Mesendoderm (in vitro differentiated cells): ENCODE measurements around the gene CLSTN2.

Source experiments
- DNase-seq: peaks from one replicate; pipeline ENCODE4 v3.0.0; 2013
- H2AK5ac ChIP-seq: 2 replicates; pipeline ENCODE4 v1.6.1; 2013; ENCODE audit warnings: low read length, inconsistent platforms
- H2BK120ac ChIP-seq: 2 replicates; pipeline ENCODE4 v1.6.1; 2013; ENCODE audit warnings: low read depth, mild to moderate bottlenecking, low read length, moderate library complexity, mixed read lengths
- H2BK15ac ChIP-seq: replicated peaks from 2 replicates; pipeline ENCODE4 v1.6.1; 2013; ENCODE audit warnings: low read depth, mild to moderate bottlenecking, moderate library complexity
- H2BK5ac ChIP-seq: 2 replicates; pipeline ENCODE4 v1.6.1; 2013; ENCODE audit warnings: low read length, inconsistent platforms
- H3K18ac ChIP-seq: 2 replicates; pipeline ENCODE4 v1.6.1; 2013; ENCODE audit warnings: mild to moderate bottlenecking, low read length, mixed read lengths
- H3K23ac ChIP-seq: one replicate; pipeline ENCODE4 v1.6.1; 2013; ENCODE audit warnings: low read length
- H3K27ac ChIP-seq: 2 replicates; pipeline ENCODE4 v1.5.1; 2013; ENCODE audit warnings: low read depth, mild to moderate bottlenecking, inconsistent platforms, low read length, moderate library complexity
- H3K27me3 ChIP-seq: 2 replicates; pipeline ENCODE4 v1.6.1; 2013; ENCODE audit warnings: low read length, control low read depth, mild to moderate bottlenecking, inconsistent platforms; ENCODE audit not compliant: insufficient read depth, poor library complexity
- H3K36me3 ChIP-seq: 2 replicates; pipeline ENCODE4 v1.6.1; 2013; ENCODE audit warnings: low read length, inconsistent platforms; ENCODE audit not compliant: control insufficient read depth, insufficient read depth
- H3K4ac ChIP-seq: one replicate; pipeline ENCODE4 v1.6.1; 2013; ENCODE audit warnings: low read depth, mild to moderate bottlenecking, low read length, moderate library complexity
- H3K4me1 ChIP-seq: 2 replicates; pipeline ENCODE4 v1.6.1; 2013; ENCODE audit warnings: low read depth, low read length, inconsistent platforms; ENCODE audit not compliant: control insufficient read depth
- H3K4me2 ChIP-seq: 2 replicates; pipeline ENCODE4 v1.6.1; 2013; ENCODE audit warnings: low read length
- H3K4me3 ChIP-seq: 2 replicates; pipeline ENCODE4 v1.5.1; 2013; ENCODE audit warnings: mild to moderate bottlenecking, low read length
- H3K56ac ChIP-seq: one replicate; pipeline ENCODE4 v1.6.1; 2013; ENCODE audit warnings: low read length
- H3K79me1 ChIP-seq: 2 replicates; pipeline ENCODE4 v1.6.1; 2013; ENCODE audit warnings: low read length, inconsistent platforms
- H3K79me2 ChIP-seq: 2 replicates; pipeline ENCODE4 v1.6.1; 2013; ENCODE audit warnings: mild to moderate bottlenecking, low read length; ENCODE audit not compliant: control insufficient read depth, insufficient read depth
- H3K9ac ChIP-seq: 2 replicates; pipeline ENCODE4 v1.6.1; 2013; ENCODE audit warnings: low read length, inconsistent platforms
- H4K5ac ChIP-seq: one replicate; pipeline ENCODE4 v1.6.1; 2013; ENCODE audit warnings: low read length
- H4K8ac ChIP-seq: one replicate; pipeline ENCODE4 v1.6.1; 2013; ENCODE audit warnings: low read depth, mild to moderate bottlenecking, control low read depth, low read length, moderate library complexity
- WGBS: extraction: QIAGEN DNeasy Blood & Tissue Kit; methylation state at CpG from one replicate; pipeline ENCODE4 v1.1.7; 2013; ENCODE audit warnings: low lambda C conversion rate, missing lambda C conversion rate; ENCODE audit not compliant: insufficient coverage; ENCODE audit errors: extremely low coverage; 5-methylcytosine and 5-hydroxymethylcytosine counted together

The CLSTN2 gene

DNA sequence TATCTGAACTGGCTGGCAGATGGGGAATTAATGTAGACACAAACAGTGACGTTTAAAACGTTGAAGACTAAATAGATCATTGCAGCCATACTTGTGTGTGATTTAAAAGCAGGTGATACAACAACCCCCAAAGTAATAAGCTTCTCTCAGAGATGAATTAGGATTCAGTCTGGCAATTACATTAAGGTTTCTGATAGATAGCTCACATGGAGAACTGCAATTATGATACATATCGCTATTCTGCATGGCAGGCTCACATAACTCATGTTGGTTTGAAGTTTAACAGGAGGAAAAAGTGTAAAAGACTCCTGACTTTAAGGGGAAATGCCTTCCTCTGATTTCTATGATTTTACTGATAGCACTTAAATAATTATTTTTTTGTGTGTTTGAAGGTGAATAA is 196.9 kb downstream of the CLSTN2 start:
- H2AK5ac ChIP-seq = no peak overlapping the region
- H2BK120ac ChIP-seq = no peak overlapping the region
- no peak overlapping the region for H3K4ac ChIP-seq
- H2BK5ac ChIP-seq = no peak overlapping the region
- no peak overlapping the region for H4K8ac ChIP-seq
- H3K18ac ChIP-seq = no peak overlapping the region
- H3K4me2 ChIP-seq = no peak overlapping the region
- H3K9ac ChIP-seq = no peak overlapping the region
- H3K4me3 ChIP-seq = no peak overlapping the region
- no peak overlapping the region for H3K27ac ChIP-seq
- no peaks in the 10 kb centered on the region for H3K36me3 ChIP-seq
- WGBS = no CpG with 5 or more reads among the region's 3 CpGs
- no peaks in the 10 kb centered on the region for H3K4me1 ChIP-seq
- H3K56ac ChIP-seq = no peak overlapping the region
- H3K79me1 ChIP-seq = no peaks in the 10 kb centered on the region
- H3K79me2 ChIP-seq = no peaks in the 10 kb centered on the region
- no peaks in the 10 kb centered on the region for H3K27me3 ChIP-seq
- H4K5ac ChIP-seq = no peak overlapping the region
- DNase-seq = no peak
- H2BK15ac ChIP-seq = no peak overlapping the region
- no peak overlapping the region for H3K23ac ChIP-seq

DNA sequence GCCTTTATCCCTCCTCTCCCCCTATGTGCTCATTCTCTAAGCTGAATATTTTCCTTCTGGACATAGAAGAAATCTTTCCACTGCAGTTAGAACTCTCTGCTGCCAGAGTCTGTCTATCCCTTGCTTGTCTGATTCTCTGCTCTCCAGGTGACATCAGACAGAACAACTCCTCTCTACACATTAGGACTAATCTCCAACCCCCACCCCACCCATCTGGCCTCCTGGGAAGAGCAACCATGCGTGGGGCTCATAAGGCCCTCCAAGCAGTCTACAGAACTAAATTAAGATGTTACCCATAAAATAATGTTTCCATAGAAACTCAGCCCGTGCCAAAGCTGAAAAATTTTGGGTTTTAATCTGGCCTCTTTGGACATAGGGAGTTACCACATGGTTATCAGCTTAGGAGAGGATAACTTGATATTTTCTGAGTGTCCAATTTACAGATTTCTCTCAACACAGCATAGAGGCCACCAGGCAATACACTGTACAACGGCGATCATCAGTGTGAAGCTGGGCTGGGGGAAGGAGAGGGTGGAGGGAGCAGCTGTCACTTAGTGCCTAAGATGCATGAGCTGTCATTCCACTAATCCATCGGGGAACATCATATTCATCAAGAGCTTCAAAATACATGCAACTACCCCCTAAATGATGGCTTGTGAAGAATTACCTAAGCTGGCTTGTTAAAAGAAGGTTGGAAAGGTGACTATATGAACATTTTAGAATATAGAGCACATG is 199.4 kb downstream of the CLSTN2 start:
- no peaks in the 10 kb centered on the region for H3K36me3 ChIP-seq
- H4K5ac ChIP-seq = no peak overlapping the region
- no peaks in the 10 kb centered on the region for H3K79me2 ChIP-seq
- DNase-seq = no peak
- WGBS = no CpG with 5 or more reads among the region's 5 CpGs
- H3K4me3 ChIP-seq = no peak overlapping the region
- no peaks in the 10 kb centered on the region for H3K79me1 ChIP-seq
- H3K4me2 ChIP-seq = no peak overlapping the region
- no peak overlapping the region for H3K23ac ChIP-seq
- no peak overlapping the region for H4K8ac ChIP-seq
- no peak overlapping the region for H2AK5ac ChIP-seq
- H2BK15ac ChIP-seq = no peak overlapping the region
- no peak overlapping the region for H3K18ac ChIP-seq
- H3K27me3 ChIP-seq = no peaks in the 10 kb centered on the region
- no peak overlapping the region for H3K56ac ChIP-seq
- H3K27ac ChIP-seq = no peak overlapping the region
- H3K4me1 ChIP-seq = no peaks in the 10 kb centered on the region
- no peak overlapping the region for H2BK120ac ChIP-seq
- no peak overlapping the region for H3K4ac ChIP-seq
- no peak overlapping the region for H3K9ac ChIP-seq
- no peak overlapping the region for H2BK5ac ChIP-seq

DNA sequence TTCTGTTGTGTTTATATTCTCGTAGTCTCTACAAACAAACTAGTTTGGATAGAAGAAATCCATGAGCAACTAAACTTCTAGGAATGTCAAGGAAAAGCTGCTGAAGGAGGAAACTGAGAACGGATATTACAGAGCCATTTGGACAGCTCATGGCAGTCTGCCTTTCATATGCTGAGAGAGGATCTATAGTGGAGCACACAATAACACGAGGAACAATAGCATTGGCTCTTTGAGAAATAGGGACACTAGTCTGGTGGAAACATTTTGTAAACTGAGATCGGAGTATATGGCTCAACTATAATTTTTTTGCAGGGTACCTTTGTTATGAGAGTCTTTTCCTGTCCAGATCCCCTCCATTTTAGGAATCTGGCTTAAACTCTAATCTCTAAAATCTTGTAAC is 200.5 kb downstream of the CLSTN2 start:
- Histone ChIP-seq H2AK5ac (no peak overlapping the region), H3K79me2 (no peaks in the 10 kb centered on the region), H3K4ac (no peak overlapping the region), H3K4me2 (no peak overlapping the region), H4K8ac (no peak overlapping the region), H3K56ac (no peak overlapping the region), H3K9ac (no peak overlapping the region), H2BK5ac (no peak overlapping the region), H2BK120ac (no peak overlapping the region), H3K23ac (no peak overlapping the region), H3K4me1 (no peaks in the 10 kb centered on the region), H3K4me3 (no peak overlapping the region), H3K18ac (no peak overlapping the region), H3K36me3 (no peaks in the 10 kb centered on the region), H3K27me3 (no peaks in the 10 kb centered on the region), H3K27ac (no peak overlapping the region), H4K5ac (no peak overlapping the region), H3K79me1 (no peaks in the 10 kb centered on the region), H2BK15ac (no peak overlapping the region)
- WGBS = no CpG with 5 or more reads among the region's 4 CpGs
- no peak for DNase-seq

DNA sequence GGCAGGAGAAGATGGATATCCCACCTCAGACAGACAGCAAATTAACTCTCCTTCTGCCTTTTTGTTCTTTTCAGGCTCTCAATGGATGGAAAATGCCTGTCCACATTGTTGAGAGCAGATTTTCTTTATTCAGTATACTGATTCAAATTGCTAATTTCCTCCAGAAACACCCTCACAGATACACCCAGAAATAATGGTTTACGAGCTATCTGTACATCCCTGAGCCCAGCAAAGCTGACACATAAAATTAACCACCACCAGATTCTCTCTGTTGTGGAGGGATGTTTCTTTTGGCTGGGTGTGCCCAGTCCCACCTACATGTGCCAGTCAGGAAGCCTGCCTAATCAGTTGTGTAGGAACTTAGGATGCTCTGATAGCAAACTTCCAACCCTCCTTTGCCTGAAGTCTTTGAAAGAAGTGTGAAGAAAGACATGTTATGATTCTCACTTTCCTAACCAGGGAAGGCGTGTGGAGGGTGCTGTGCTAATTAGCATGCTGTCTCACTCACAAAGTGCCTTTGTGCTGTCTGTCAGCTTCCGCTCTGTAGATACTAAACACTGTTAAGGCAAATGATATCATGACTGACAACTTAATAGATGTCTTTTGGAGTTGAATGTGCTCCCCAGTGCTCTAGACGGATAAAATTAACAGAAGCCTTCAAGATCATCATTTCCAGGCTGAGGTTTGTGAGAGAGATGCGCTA is 208.5 kb downstream of the CLSTN2 start:
- Histone ChIP-seq H3K79me2 (no peaks in the 10 kb centered on the region), H3K56ac (no peak overlapping the region), H4K5ac (no peak overlapping the region), H3K23ac (no peak overlapping the region), H3K4ac (no peak overlapping the region), H2AK5ac (no peak overlapping the region), H3K4me1 (no peaks in the 10 kb centered on the region), H2BK5ac (no peak overlapping the region), H3K4me2 (no peak overlapping the region), H3K9ac (no peak overlapping the region), H3K18ac (no peak overlapping the region), H3K27ac (no peak overlapping the region), H3K27me3 (no peaks in the 10 kb centered on the region), H3K36me3 (no peaks in the 10 kb centered on the region), H3K79me1 (no peaks in the 10 kb centered on the region), H4K8ac (no peak overlapping the region), H3K4me3 (no peak overlapping the region), H2BK15ac (no peak overlapping the region), H2BK120ac (peak overlapping the region; percentile 55)
- DNase-seq = peak; percentile 46
- WGBS = no CpG with 5 or more reads among the region's 5 CpGs

DNA sequence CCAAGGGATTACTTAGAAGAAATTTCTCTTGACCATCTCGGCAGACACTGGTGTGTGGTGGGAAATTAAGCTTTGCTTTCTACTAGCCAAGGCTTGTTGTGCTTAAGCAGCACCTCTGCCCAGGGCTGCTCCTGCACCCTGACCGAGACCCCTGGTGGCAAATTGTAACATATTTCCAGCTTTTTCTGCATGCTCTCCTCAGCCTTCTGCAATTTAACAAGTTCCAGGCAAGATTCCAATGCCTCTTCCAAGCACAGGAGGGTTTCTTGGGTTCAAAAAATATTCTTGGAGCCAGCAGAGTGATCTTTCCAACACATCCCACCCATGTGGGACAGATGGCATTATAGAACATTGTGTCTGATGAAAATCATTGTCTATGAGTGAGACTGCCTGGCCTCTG is 210.5 kb downstream of the CLSTN2 start:
- Histone ChIP-seq H2BK5ac (no peak overlapping the region), H3K4ac (no peak overlapping the region), H2AK5ac (no peak overlapping the region), H3K4me1 (no peaks in the 10 kb centered on the region), H3K27ac (peak overlapping the region; percentile 40), H3K23ac (no peak overlapping the region), H3K79me1 (no peaks in the 10 kb centered on the region), H3K4me3 (no peak overlapping the region), H2BK120ac (no peak overlapping the region), H3K4me2 (no peak overlapping the region), H3K56ac (no peak overlapping the region), H3K9ac (no peak overlapping the region), H4K8ac (no peak overlapping the region), H3K36me3 (no peaks in the 10 kb centered on the region), H3K27me3 (no peaks in the 10 kb centered on the region), H4K5ac (no peak overlapping the region), H2BK15ac (no peak overlapping the region), H3K79me2 (no peaks in the 10 kb centered on the region), H3K18ac (no peak overlapping the region)
- peak; percentile 16 for DNase-seq
- WGBS = no CpG with 5 or more reads among the region's 2 CpGs

DNA sequence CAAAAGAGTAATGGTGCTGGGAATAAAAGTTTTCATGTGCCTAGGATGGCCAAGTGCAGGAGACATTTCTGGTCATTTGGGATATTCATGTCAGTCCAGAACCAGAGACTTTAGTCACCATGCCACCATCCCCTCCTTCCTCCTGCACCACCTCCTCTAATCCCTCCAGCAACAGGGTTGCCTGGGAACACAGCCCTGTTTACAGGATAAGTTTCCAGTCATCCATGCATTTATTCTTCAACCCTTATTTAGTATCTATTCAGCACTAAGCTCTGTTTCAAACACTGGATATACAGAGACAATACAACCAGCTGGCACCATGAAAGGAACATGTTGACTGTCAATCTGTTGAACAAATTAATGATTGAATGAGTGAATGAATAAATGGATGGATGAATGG is 211.7 kb downstream of the CLSTN2 start:
- no peak overlapping the region for H2AK5ac ChIP-seq
- no peak overlapping the region for H3K4me3 ChIP-seq
- no peak overlapping the region for H2BK5ac ChIP-seq
- no peaks in the 10 kb centered on the region for H3K79me1 ChIP-seq
- no peaks in the 10 kb centered on the region for H3K4me1 ChIP-seq
- DNase-seq = no peak
- no peak overlapping the region for H3K56ac ChIP-seq
- H3K4me2 ChIP-seq = no peak overlapping the region
- no peak overlapping the region for H3K23ac ChIP-seq
- H2BK15ac ChIP-seq = no peak overlapping the region
- no peak overlapping the region for H2BK120ac ChIP-seq
- no peaks in the 10 kb centered on the region for H3K79me2 ChIP-seq
- H3K27me3 ChIP-seq = no peaks in the 10 kb centered on the region
- no peak overlapping the region for H4K5ac ChIP-seq
- H3K4ac ChIP-seq = no peak overlapping the region
- H3K27ac ChIP-seq = no peak overlapping the region
- H3K9ac ChIP-seq = no peak overlapping the region
- no peaks in the 10 kb centered on the region for H3K36me3 ChIP-seq
- H4K8ac ChIP-seq = no peak overlapping the region
- no peak overlapping the region for H3K18ac ChIP-seq
